HepG2 (cell line): Measurements from ENCODE around the gene SLC2A10. TPM values are rescaled to one million over a fixed set of nuclear protein-coding genes. Genes with fewer than 3 reads are reported as not detected.
A peak's percentile ranks its signal among the peaks of the same experiment; 100 is the strongest.

Experiments used
- ATF4 ChIP-seq, 2 experiments: fragments of 450-650 bp in 1 of 2; sonication (generic) in 1 of 2; formaldehyde crosslinking; IDR thresholded peaks; 2 replicates each; pipeline versions ENCODE4 v1.5.0 to v1.8.0; 2020 to 2022; ENCODE audit warnings: mild to moderate bottlenecking in 1 of 2, missing genetic modification reagents in 1 of 2
- DZIP1 ChIP-seq: sonication (generic); formaldehyde crosslinking; IDR thresholded peaks from 2 replicates; pipeline ENCODE4 v1.5.0; 2020; ENCODE audit warnings: mild to moderate bottlenecking, missing genetic modification reagents
- HIC2 ChIP-seq: sonication (generic); formaldehyde crosslinking; IDR thresholded peaks from 2 replicates; pipeline ENCODE4 v1.9.0; 2022; ENCODE audit warnings: low read depth, missing genetic modification reagents
- HNF1B ChIP-seq: sonication (generic); formaldehyde crosslinking; IDR thresholded peaks from 2 replicates; pipeline ENCODE4 v1.5.1; 2020; ENCODE audit warnings: mild to moderate bottlenecking, moderate library complexity, missing genetic modification reagents
- HNRNPH1 ChIP-seq: fragments of 200-400 bp; formaldehyde crosslinking; optimal IDR thresholded peaks from 2 replicates; pipeline ENCODE3; 2017; ENCODE audit warnings: mild to moderate bottlenecking, low read depth, low read length
- ISL2 ChIP-seq: sonication (generic); formaldehyde crosslinking; IDR thresholded peaks from 2 replicates; pipeline ENCODE4 v1.5.0; 2020; ENCODE audit warnings: missing genetic modification reagents
- MYPOP ChIP-seq: sonication (generic); formaldehyde crosslinking; IDR thresholded peaks from 2 replicates; pipeline ENCODE4 v1.8.1; 2023; ENCODE audit warnings: mild to moderate bottlenecking, moderate library complexity, missing genetic modification reagents
- NCOA1 ChIP-seq: sonication (generic); formaldehyde crosslinking; IDR thresholded peaks from 2 replicates; pipeline ENCODE4 v1.9.0; 2021; ENCODE audit warnings: missing genetic modification reagents
- NCOA5 ChIP-seq: sonication (generic); formaldehyde crosslinking; IDR thresholded peaks from 2 replicates; pipeline ENCODE4 v1.4.0; 2020; ENCODE audit warnings: missing genetic modification reagents
- RXRA ChIP-seq: sonication (generic); formaldehyde crosslinking; IDR thresholded peaks from 2 replicates; pipeline ENCODE4 v1.5.1; 2020; ENCODE audit warnings: missing genetic modification reagents
- SNRNP70 ChIP-seq: fragments of 200-400 bp; formaldehyde crosslinking; IDR thresholded peaks from 2 replicates; pipeline ENCODE4 v1.6.1; 2017; ENCODE audit warnings: mild to moderate bottlenecking, low read depth, low read length, moderate library complexity
- SP2 ChIP-seq: sonication (generic); formaldehyde crosslinking; IDR thresholded peaks from 2 replicates; pipeline ENCODE4 v1.5.1; 2020; ENCODE audit warnings: mild to moderate bottlenecking, missing genetic modification reagents
- SYNCRIP ChIP-seq: fragments of 200-400 bp; formaldehyde crosslinking; IDR thresholded peaks from 2 replicates; pipeline ENCODE4 v1.6.1; 2018; ENCODE audit warnings: mild to moderate bottlenecking, low read depth, low read length; ENCODE audit not compliant: insufficient read depth
- TRAFD1 ChIP-seq: sonication (generic); formaldehyde crosslinking; IDR thresholded peaks from 2 replicates; pipeline ENCODE4 v1.5.1; 2020; ENCODE audit warnings: missing genetic modification reagents, mild to moderate bottlenecking, borderline replicate concordance
- ZNF569 ChIP-seq: sonication (generic); formaldehyde crosslinking; IDR thresholded peaks from 2 replicates; pipeline ENCODE4 v1.5.0; 2020; ENCODE audit warnings: mild to moderate bottlenecking, missing genetic modification reagents, moderate library complexity, borderline replicate concordance
- ZNF75D ChIP-seq: sonication (generic); formaldehyde crosslinking; IDR thresholded peaks from 2 replicates; pipeline ENCODE4 v1.8.1; 2023; ENCODE audit warnings: missing genetic modification reagents, mild to moderate bottlenecking, borderline replicate concordance
- polyA plus RNA-seq, 8 experiments: library from polyadenylated mRNA; depleted of rRNA in 3 of 8; stranded (reverse) in 7 of 8; unstranded in 1 of 8; fragments of >200 nt; fragmentation: Illumina TruSeq in 4 of 8; extraction: Trizol in 4 of 8; gene quantifications; 2 replicates each; pipeline versions ENCODE4 v1.2.1 to v1.2.3, GENCODE V29; 2011 to 2016; ENCODE audit warnings: low read depth in 4 of 8, missing spikeins in 1 of 8, mixed read lengths in 1 of 8; ENCODE audit not compliant: insufficient read depth in 1 of 8
- total RNA-seq, 5 experiments: library from RNA; depleted of rRNA; stranded (reverse); fragments of >200 nt; fragmentation: Illumina TruSeq; extraction: Trizol; gene quantifications; 2 replicates each; pipeline ENCODE4 v1.2.3, GENCODE V29; 2016; ENCODE audit warnings: low read depth in 1 of 5

Gene SLC2A10
- total and polyA plus RNA-seq, 2 of the 13 experiments (the other 11 are each of a cell fraction or from before 2014, with no cell fraction given): 16.0 to 18.4 TPM

- TF ChIP-seq DZIP1 (peak; percentile 63; the same call in 1 of the 2 replicates), ISL2 (CRISPR knock-in tag) (no peak), MYPOP (0 out of 2 replicates have a peak, but pooled peaks have one; percentile 6), SNRNP70 (no peak), HNF1B (peak; percentile 66; the same call in 1 of the 2 replicates), ATF4 (CRISPR knock-in tag; IDR thresholded peaks at IDR 0.05) (peak in 1 of 2 experiments; percentile 18; a peak in 1 of 4 replicates), TRAFD1 (CRISPR knock-in tag) (no peak), SP2 (CRISPR knock-in tag) (peak; percentile 10; the same call in 1 of the 2 replicates), HIC2 (CRISPR knock-in tag) (no peak), ZNF569 (CRISPR knock-in tag) (0 out of 2 replicates have a peak, but pooled peaks have one; percentile 31), SYNCRIP (no peak), NCOA1 (CRISPR knock-in tag) (peak; percentile 25; the same call in 1 of the 2 replicates), HNRNPH1 (no peak), RXRA (CRISPR knock-in tag) (0 out of 2 replicates have a peak, but pooled peaks have one; percentile 6), ZNF75D (CRISPR knock-in tag) (no peak), NCOA5 (CRISPR knock-in tag) (0 out of 2 replicates have a peak, but pooled peaks have one; percentile 5)
Observed at GRCh38 chr20:46710153-46710913, 884 bp downstream of the SLC2A10 start (continued).
